HG02759 (cell line): Measurements from ENCODE around the gene DPCD.

ENCODE experiments used
- ATAC-seq: cut with Tn5 transposase; IDR thresholded peaks from one replicate; pipeline ENCODE4 v1.9.1; 2021; ENCODE audit warnings: mild to moderate bottlenecking, moderate library complexity; ENCODE audit not compliant: unreplicated experiment

Gene DPCD

GRCh38 chr10:101653536-101653935, 65.4 kb downstream of the DPCD start:
- no peak for ATAC-seq

- no peak for ATAC-seq
Observed at GRCh38 chr10:101655570-101655969, 67.4 kb downstream of the DPCD start.

GRCh38 chr10:101656890-101657289, 68.8 kb downstream of the DPCD start:
- no peak for ATAC-seq

DNA sequence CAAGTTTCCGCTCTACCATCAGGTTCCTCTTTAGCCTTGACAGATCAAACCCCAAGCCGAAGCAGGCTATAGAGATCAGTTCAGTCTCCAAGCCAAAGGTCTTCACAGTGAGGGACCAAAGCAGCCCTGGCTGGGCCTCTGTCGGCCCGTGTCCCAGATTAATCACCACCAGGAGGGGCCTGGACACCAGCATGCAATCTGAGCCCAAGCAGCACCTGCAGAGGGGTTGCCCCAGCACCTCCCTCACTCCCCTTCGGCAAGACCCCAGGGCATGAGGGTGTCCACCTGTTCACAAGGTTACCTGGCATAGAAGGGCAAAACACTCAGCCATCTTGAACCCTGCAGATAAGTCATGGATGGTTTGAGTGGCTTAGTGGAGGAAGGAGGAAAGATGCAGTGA, 70.9 kb downstream of the DPCD start:
- no peak for ATAC-seq
